Stomach (tissue), 4 donors: ENCODE measurements around the gene IREB2.

Source experiments
- CTCF ChIP-seq, 7 experiments: fragments of 450-650 bp in 4 of 7; fragments of 200-600 bp in 3 of 7; sonication (generic) in 3 of 7; IDR thresholded peaks; one replicate each; pipeline ENCODE4 v1.5.1; 2016 to 2019; ENCODE audit warnings: antibody characterized with exemption in 7 of 7, control low read depth in 2 of 7, mild to moderate bottlenecking in 1 of 7
- EP300 ChIP-seq: sonication (generic); formaldehyde crosslinking; IDR thresholded peaks from one replicate; pipeline ENCODE4 v1.6.1; 2017; ENCODE audit warnings: antibody characterized with exemption
- POLR2A ChIP-seq, 4 donors: fragments of 450-650 bp; IDR thresholded peaks; one replicate each; pipeline ENCODE4 v1.6.1; 2016; ENCODE audit warnings: antibody characterized with exemption in 4 of 4, control low read depth in 2 of 4, mild to moderate bottlenecking in 1 of 4, moderate library complexity in 1 of 4
- POLR2AphosphoS5 ChIP-seq, 3 donors: sonication (generic); formaldehyde crosslinking; IDR thresholded peaks; one replicate each; pipeline ENCODE4 v1.6.1; 2016; ENCODE audit warnings: antibody characterized with exemption in 3 of 3

DNA sequence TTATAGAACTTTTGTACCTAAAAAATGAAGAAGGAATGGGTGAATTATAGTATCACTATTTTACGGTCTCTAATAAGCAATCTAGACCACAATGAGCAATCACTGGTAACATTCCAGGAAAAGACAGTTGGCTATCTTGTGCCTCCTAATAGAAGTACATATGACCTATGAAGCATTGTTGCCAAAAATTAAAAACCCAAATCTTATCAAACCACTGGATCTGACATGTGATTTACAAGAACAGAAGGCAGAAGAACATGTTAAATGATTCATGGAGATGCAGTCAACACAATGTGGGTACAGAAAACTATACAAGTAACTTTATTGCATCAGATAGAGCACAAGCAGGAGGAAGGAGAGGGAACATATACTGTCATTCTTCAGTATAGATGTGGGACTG, 54.9 kb downstream of the IREB2 start:
- no peak for TF ChIP-seq CTCF (IDR thresholded peaks at IDR 0.05)
- TF ChIP-seq POLR2A (IDR thresholded peaks at IDR 0.05), result no peak
- no peak for TF ChIP-seq POLR2AphosphoS5 (IDR thresholded peaks at IDR 0.05)
- no peak for TF ChIP-seq EP300
